HS-5 (cell line): ENCODE results near the gene CHCHD4.

Experiments
- DNase-seq: peaks from one replicate; pipeline ENCODE4 v3.0.0-alpha.2; 2012; ENCODE audit warnings: low read depth

CHCHD4 gene

DNA sequence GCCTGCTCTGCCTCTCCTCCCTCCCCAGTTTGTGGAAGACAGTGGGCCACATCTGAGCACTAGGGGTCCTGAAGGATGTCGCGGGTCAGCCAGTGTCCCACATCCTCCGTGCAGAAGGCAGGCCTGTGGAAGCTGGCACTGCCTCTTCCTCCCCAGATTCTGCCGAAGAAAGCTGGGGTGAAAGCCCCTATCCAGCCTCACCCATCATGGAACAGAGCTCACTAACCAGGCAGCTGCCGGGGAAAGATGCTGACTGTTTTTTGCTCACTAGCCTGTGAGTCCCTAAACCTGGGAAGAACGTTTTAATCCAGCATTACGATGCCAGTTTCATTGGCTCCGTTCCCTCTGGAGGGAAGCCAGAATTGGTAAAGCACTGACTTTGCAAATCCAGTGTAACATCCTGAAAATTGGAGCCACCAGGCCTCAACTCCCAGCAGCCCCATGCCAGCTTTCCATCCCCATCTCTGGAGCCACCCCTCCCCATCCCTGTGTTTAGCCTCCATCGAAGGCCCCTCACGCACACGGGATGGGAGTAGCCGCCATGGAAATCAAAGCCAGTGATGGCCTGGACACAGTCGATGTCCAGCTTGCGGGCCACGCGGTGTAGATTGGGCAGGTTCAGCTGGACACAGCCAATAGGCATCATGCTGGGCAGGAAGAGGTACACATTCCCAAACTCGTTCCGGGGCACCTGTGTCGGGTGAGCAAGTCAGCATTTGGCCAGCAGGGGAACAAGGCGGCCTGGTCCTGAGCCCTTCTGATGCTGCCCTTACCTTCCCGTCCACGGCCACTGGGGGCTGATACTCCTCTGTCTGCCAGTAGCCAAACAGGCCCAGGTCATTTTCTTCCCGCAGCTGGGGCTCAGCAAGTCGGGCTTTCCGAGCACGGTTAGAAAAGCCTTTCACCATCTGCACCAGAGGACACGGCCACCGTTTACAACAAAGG lies 23.6 kb upstream of the CHCHD4 start:
- DNase-seq, result no peak

GRCh38 chr3:14147617-14148016 lies 22.9 kb upstream of the CHCHD4 start:
- no peak for DNase-seq

GRCh38 chr3:14147066-14147435 lies 22.4 kb upstream of the CHCHD4 start:
- no peak for DNase-seq

DNA sequence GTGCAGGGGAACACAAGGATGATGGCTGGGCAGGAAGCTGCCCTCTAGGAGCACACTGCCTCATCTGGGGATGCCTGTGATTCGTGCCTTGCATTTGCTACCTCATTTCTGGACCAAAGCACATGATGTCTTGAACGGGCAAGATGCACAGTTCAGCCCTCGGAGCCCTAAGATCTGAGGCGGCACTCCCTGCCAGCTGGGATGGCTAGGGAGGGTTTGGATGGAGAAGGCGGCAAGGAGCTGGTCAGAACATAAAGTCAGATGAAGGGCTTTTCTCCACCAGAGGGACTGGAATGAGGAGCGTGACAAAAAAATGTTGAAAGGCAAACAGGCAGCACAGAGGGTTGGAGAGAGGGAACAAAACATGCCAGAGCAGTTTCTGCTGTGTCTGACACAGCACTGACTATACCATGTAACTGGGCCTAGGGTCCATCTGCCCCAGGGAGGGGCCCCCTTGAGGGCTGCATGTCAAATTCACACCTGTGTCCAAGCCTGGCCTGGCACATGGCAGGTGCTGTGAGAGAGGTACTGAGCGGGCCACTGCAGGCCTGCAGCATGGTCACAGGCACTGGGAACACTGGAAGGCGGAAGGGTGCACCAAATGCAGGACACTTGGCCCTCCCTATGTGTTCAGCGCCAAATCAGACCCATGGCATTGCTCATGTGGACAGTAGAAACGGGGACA lies 21.9 kb upstream of the CHCHD4 start:
- DNase-seq, result no peak

DNA sequence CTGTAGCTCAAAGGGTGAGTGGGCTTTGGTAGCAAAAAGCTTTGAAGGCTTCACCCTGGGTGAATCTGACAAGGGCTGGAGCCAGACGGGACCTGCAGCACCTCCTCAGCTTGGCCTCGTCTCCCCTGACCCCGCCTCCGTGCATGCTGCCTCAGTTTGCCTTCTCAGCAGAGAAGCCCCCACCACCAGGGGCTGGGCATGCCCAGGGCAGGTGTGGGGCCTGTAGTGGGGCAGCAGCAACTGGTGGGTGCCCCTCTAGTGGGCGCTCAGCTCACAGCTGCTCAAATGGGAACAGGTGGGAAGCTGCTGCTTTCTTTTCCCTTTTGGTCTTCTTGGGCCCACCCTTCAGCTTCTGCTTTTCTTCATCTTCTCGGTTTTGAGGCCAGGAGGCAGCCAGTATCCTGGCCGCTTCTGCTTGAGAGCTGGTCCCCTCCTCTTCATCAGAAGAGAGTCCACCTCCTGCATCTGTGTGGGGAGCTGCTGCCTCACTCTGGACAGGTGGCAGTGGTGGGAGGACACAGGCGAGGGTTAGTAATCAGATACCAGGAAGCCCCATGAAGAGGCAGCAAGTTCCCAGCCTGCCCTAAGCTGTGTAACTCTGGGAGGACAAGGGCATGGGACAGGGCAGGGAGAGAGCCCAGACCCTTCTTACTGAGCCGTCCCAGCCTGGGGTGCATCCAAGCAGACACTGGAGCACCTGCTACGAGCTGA lies 21.2 kb upstream of the CHCHD4 start:
- no peak for DNase-seq

GRCh38 chr3:14145236-14145635 lies 20.6 kb upstream of the CHCHD4 start:
- no peak for DNase-seq

DNA sequence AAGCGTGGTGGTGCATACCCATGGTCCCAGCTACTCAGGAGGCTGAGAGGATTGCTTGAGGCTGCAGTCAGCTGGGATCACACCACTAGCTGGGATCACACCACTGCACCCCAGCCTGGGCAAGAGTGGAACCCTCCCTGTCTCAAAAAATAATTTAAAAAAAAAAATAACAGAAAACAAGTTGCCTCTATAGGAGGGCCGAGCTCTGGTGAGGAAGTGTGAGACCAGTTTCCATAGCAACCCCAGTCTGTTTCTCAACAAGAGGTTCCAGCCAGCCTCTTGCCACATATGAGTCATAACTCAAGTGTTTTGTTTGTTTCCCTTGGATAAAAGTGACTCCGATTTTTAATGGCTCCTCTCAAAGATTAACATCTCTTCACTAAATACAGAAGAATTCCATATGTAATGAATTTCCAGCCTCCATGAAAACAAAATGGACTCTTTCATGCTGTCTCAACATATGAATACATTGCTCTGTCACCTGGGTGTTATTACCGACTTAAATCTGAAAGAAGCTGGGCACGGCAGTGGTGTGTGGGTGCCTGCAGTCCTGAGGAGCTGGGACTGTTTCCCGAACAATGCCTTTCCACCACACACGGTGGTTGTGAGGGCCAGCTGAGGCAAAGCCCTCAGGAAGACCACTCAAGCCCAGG lies 19.9 kb upstream of the CHCHD4 start:
- peak; percentile 90 for DNase-seq

DNA sequence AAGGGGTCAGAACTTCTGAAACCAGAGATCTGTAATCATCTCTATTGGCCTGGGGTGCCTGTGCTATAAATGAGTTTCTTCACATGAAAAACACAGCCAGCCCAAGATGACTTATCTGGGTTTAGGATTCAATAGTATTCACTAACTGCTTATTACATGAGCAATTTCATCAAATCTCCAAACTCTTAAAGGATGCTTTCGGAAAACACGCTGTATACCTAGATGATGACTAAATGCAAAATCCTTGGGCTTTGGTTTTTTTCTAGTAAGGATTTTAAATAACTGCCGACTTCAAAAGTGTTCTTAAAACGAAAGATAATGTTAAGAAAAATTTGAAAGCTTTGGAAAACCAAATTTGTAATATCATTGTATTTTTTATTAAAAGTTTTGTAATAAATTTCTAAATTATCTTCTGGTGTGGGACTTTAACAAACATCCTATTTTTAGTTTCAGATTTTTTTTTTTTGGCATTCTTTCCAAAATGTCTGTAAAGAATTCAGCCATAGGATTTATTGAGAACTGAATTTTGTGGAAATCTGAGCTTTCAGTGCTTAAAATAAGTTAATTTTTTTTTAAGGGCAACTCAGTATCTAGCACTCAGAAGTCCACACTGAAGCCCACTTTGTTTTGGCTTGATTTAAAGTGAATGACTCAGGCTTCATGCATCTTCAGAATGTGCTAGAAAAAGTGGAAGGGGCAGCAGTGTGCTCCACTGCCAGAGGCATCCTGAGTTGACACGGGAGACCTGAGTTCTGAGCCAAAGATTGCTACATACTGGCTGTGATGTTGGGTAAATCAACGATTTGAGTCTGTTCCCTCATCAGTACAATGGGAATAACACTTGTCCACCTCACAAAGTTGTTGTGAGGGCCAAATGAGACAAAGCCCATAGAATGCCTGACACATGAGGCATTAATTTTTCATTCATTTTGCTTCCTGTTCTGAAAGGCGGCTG lies 18.9 kb upstream of the CHCHD4 start:
- peak; percentile 79 for DNase-seq

- DNase-seq, result no peak
Measured at GRCh38 chr3:14142567-14143270, 18.0 kb upstream of the CHCHD4 start.

DNA sequence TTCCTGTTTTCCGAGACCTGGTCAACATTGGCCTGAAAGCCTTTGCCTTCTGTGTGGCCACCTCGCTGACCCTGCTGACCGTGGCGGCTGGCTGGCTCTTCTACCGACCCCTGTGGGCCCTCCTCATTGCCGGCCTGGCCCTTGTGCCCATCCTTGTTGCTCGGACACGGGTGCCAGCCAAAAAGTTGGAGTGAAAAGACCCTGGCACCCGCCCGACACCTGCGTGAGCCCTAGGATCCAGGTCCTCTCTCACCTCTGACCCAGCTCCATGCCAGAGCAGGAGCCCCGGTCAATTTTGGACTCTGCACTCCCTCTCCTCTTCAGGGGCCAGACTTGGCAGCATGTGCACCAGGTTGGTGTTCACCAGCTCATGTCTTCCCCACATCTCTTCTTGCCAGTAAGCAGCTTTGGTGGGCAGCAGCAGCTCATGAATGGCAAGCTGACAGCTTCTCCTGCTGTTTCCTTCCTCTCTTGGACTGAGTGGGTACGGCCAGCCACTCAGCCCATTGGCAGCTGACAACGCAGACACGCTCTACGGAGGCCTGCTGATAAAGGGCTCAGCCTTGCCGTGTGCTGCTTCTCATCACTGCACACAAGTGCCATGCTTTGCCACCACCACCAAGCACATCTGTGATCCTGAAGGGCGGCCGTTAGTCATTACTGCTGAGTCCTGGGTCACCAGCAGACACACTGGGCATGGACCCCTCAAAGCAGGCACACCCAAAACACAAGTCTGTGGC lies 17.1 kb upstream of the CHCHD4 start:
- no peak for DNase-seq

GRCh38 chr3:14141144-14141543 lies 16.5 kb upstream of the CHCHD4 start:
- no peak for DNase-seq

DNA sequence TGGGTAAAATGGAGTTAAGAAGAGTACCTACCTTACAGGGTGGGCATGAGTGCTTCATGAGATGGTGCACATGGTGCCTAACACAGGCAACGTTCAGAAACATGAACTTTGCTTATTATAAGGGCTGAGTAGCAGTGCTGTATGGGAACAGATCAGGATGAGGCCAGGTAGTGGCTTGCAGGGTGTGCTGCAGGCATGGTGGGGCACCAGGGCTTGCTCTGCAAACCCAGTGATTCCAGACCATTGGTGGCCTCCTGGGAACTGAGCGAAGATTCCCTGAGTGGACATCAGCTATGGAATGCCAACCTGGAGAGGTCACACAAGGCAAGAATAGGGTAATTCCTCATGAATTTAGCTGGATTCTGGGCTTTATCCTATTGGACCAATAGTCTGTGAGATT lies 16.0 kb upstream of the CHCHD4 start:
- DNase-seq, result no peak

DNA sequence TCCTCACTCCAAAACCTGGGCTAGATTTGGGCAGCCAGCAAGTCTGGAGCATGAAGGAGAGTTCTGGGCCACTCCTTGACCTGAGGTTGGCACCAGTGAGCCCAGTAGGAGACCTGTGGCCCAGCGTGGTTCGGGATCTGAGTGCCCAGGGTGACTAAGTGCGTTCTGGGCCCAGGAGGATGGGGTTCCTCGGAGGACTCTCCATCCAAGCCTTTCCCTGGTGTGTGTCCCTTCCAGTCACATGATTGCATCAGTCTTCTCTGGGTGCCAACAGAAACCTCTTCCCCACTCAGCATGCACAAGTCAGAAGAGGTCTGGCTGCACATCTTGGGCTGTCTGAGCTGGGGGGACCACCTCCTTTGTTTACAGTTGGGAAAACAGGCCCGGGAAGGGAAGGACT lies 15.1 kb upstream of the CHCHD4 start:
- no peak for DNase-seq

DNA sequence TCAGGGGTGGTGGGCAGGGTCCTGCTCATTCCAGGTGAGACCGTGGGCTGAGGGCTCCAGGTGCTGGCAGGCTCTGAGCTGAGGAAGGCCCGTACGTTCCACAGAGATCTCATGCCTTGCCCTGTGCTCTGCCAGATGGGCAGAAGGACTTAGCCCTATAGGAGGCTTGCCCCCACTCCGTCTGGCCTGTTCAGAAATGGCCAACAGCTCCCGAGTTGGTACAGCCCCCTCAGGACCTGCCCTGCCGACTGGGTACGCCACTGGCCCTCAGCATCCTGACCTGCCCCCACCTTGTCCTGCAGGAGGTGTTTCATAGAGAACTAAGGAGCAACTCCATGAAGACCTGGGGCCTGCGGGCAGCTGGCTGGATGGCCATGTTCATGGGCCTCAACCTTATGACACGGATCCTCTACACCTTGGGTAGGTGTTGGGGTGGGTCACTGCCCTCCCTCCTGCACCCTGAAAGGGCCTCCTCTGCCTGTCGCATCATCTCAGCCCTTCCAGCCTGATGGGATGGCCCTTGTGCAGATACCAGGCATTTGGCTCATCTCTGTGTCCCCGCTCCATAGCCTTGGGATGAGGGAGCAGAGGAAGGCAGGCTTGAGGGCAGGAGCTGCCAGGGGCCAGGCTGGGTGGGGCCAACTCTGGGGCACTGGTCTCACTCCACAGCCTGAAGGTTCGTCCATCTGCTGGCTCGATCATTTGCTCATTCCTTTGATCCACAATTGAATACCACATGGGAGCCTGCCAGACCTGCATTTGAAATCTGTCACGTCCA lies 14.4 kb upstream of the CHCHD4 start:
- DNase-seq, result no peak

- no peak for DNase-seq
Measured at GRCh38 chr3:14138109-14138877, 13.6 kb upstream of the CHCHD4 start.

DNA sequence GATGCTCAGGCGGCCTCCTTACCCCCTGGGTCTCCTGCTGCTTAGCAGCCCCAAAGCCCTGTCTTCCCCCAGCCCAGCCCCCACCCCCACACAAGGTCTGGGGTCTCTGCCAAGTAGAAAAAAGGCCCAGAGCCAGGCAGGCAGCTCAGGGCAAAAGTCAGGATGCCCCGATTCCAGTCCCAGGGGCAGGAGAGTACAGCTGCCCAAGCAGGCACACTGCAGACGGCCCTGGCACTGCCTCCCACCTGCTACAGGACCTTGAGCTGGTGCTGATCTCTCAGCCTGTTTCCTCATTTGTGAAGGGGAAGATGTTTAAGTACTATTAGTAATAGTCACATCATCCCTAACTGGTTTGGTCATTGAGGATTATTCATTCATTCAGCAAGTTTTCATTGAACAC lies 12.8 kb upstream of the CHCHD4 start:
- no peak for DNase-seq

GRCh38 chr3:14137004-14137403 lies 12.3 kb upstream of the CHCHD4 start:
- no peak for DNase-seq

GRCh38 chr3:14135581-14135980 lies 10.9 kb upstream of the CHCHD4 start:
- no peak for DNase-seq
